Gastroesophageal sphincter (tissue), 4 donors: ENCODE results near the gene MMRN2. TPM values are rescaled to one million over a fixed set of nuclear protein-coding genes. Genes with fewer than 3 reads are reported as not detected.

Experiments used
- ATAC-seq: fragments of 150-250 bp; one replicate; pipeline ENCODE4 v1.9.1; 2016; ENCODE audit warnings: mild to moderate bottlenecking, moderate library complexity
- H3K27ac ChIP-seq, 4 donors: fragments of 200-600 bp; sonication (generic) in 3 of 4; 1 replicate in 3 of 4; 2 replicates in 1 of 4; pipeline ENCODE4 v1.5.1; 2016 to 2019
- H3K27me3 ChIP-seq: fragments of 200-600 bp; sonication (generic); one replicate; pipeline ENCODE4 v1.5.1; 2019
- H3K36me3 ChIP-seq, 2 donors: fragments of 200-600 bp; sonication (generic); one replicate each; pipeline ENCODE4 v1.5.1; 2019; ENCODE audit warnings: control low read depth in 1 of 2
- H3K4me1 ChIP-seq, 3 donors: fragments of 200-600 bp; sonication (generic); 1 replicate in 2 of 3; 2 replicates in 1 of 3; pipeline ENCODE4 v1.5.1; 2016 to 2019; ENCODE audit warnings: control low read depth in 2 of 3
- H3K4me3 ChIP-seq, 2 donors: fragments of 200-600 bp; sonication (generic); one replicate each; pipeline ENCODE4 v1.5.1; 2019; ENCODE audit warnings: mild to moderate bottlenecking in 1 of 2, moderate library complexity in 1 of 2
- H3K9me3 ChIP-seq, 3 donors: fragments of 200-600 bp; sonication (generic); one replicate each; pipeline ENCODE4 v1.5.1; 2017 to 2019; ENCODE audit warnings: control low read depth in 2 of 3
- EP300 ChIP-seq: sonication (generic); formaldehyde crosslinking; IDR thresholded peaks from one replicate; pipeline ENCODE4 v1.6.1; 2017; ENCODE audit warnings: antibody characterized with exemption, mild to moderate bottlenecking
- POLR2A ChIP-seq, 2 donors: fragments of 450-650 bp; IDR thresholded peaks; one replicate each; pipeline ENCODE4 v1.6.1; 2017; ENCODE audit warnings: antibody characterized with exemption in 2 of 2, mild to moderate bottlenecking in 2 of 2, moderate library complexity in 1 of 2
- POLR2AphosphoS5 ChIP-seq: sonication (generic); formaldehyde crosslinking; IDR thresholded peaks from one replicate; pipeline ENCODE4 v1.6.1; 2017; ENCODE audit warnings: antibody characterized with exemption
- WGBS, 2 donors: methylation state at CpG; one replicate each; pipeline ENCODE4 v1.1.5; 2018; ENCODE audit warnings: low coverage in 1 of 2; 5-methylcytosine and 5-hydroxymethylcytosine counted together
- total RNA-seq, 4 donors: library from RNA; depleted of rRNA; stranded (reverse); fragments of >200 nt; gene quantifications; one replicate each; pipeline ENCODE4 v1.1.0, GENCODE V29; 2016
- TF ChIP-seq, protein P1 (sequence below), 4 experiments: fragments of 200-600 bp in 2 of 4; fragments of 450-650 bp in 2 of 4; sonication (generic) in 1 of 4; IDR thresholded peaks; one replicate each; pipeline ENCODE4 v1.5.1; 2017 to 2019; ENCODE audit warnings: antibody characterized with exemption in 4 of 4, mild to moderate bottlenecking in 2 of 4, moderate library complexity in 2 of 4

Gene MMRN2
- total RNA-seq, 4 donors from 2014 or later: 18.5 to 77.7 (median 42.2) TPM

DNA sequence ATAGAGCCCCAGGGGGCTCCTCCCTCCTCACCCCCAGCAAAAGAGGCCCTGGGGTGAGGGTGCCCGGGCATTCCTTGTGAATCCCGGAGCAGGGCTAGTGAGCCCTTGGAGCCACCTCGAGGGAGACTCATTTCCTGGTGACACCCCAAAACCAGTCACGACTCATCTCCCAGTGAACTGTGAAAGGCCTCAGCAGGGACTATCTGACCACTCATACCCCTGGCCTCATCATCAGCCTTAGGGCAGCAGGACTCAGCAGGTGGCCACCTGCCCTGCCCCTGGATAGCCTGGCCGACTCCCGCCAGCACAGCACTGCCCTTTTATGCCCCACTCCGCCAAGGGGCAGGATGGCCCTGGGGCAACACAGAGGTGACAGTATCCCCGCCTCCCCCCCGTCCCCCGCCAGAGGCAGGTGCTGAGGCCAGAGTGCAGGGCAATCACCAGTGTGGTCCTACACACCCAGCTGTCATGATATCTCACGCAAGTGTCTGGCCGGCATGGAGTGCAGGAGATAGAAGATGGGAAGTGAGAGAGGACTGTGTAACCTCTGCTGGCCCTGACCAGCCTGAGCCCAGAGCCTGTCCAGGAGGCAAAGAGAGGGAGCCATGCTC lies 4.2 kb upstream of the MMRN2 start:
- no peaks in the 10 kb centered on the region for H3K9me3 ChIP-seq
- H3K4me3 ChIP-seq: no peak overlapping the region
- WGBS, 2 donors: no CpG with 5 or more reads among the region's 12 CpGs
- no peak for ATAC-seq
- TF ChIP-seq POLR2AphosphoS5 (no peak), POLR2A (IDR thresholded peaks at IDR 0.05) (no peak), EP300 (no peak)
- TF ChIP-seq, protein P1, sequence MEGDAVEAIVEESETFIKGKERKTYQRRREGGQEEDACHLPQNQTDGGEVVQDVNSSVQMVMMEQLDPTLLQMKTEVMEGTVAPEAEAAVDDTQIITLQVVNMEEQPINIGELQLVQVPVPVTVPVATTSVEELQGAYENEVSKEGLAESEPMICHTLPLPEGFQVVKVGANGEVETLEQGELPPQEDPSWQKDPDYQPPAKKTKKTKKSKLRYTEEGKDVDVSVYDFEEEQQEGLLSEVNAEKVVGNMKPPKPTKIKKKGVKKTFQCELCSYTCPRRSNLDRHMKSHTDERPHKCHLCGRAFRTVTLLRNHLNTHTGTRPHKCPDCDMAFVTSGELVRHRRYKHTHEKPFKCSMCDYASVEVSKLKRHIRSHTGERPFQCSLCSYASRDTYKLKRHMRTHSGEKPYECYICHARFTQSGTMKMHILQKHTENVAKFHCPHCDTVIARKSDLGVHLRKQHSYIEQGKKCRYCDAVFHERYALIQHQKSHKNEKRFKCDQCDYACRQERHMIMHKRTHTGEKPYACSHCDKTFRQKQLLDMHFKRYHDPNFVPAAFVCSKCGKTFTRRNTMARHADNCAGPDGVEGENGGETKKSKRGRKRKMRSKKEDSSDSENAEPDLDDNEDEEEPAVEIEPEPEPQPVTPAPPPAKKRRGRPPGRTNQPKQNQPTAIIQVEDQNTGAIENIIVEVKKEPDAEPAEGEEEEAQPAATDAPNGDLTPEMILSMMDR (IDR thresholded peaks at IDR 0.05): no peak
- H3K36me3 ChIP-seq: no peaks in the 10 kb centered on the region
- H3K27me3 ChIP-seq: no peaks in the 10 kb centered on the region
- H3K4me1 ChIP-seq: peaks cover 0 to 70% (median 27%) of the 10 kb centered on the region in 3 donors
- no peak overlapping the region for H3K27ac ChIP-seq

DNA sequence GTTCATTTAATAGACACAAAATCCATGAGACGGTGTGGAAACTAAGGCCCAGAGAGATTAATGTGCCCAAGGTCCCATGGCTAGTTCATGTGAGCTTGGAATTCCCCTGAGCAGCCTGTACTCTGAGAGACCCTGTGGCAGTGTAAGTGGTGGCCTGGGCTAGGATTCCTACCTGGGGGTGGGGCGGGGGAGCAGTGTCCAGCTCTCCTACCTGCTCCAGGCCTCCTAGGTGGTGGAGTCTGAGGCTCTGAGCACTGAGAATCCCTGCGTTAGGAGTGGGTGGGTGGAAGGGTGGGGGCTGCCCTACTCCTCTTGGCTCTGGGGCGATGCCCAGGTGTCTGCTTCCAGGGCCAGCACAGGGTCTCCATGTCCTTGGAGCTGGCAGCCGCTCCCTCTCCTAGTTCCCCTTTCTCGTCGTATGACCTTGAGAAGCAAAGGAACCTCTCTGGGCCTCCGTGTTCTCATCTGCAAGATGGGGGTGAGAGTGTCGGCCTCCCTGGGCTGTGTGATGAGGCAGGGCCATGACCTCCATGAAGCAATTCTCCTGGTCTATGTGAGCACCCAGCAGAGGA lies 3.5 kb upstream of the MMRN2 start:
- Histone ChIP-seq H3K36me3 (no peaks in the 10 kb centered on the region), H3K27me3 (no peaks in the 10 kb centered on the region), H3K9me3 (no peaks in the 10 kb centered on the region), H3K4me3 (no peak overlapping the region), H3K4me1 (peaks cover 0 to 70% (median 21%) of the 10 kb centered on the region in 3 donors), H3K27ac (no peak overlapping the region)
- ATAC-seq: no peak
- 62 to 100% methylated on average over 1 to 2 of the region's 9 CpGs for WGBS, 2 donors
- TF ChIP-seq, protein P1 (IDR thresholded peaks at IDR 0.05): no peak
- TF ChIP-seq POLR2A (IDR thresholded peaks at IDR 0.05) (no peak), POLR2AphosphoS5 (no peak), EP300 (no peak)

DNA sequence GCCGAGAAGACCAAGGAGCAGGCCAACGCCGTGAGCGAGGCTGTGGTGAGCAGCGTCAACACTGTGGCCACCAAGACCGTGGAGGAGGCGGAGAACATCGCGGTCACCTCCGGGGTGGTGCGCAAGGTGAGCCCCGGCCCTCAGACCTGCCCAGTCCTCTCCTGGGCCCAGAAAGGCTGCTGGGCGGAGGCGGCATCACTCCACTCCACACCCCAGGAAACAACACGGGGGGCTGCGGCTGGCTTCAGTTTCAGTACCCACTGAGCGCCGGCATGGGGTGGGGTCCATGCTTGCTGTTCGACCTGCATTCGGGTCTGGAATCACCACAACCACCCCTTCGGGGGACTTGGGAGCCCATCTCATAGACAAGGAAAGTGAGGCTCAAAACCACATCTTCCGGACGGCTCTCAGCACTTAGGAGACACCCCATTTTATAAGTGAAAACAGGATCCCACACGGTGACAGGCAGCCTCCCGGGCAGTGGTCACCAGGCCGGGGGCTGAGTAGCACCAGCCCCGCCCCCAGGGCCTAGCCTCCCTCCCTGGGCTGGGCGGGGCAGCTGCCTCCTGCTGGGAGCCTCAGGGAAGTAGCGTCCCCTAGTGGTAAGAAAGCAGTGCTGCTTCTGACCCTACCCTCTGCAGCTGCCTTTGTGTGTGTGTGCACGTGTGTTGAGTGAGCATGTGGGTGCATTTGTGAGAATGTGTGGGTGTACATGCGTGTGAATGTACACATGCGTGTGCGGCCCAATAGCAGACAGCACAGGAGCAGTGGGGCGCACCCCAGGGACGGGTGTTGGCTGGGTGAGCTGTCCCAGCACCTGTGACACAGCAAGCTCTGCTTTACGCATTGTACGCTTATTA lies 2.8 kb upstream of the MMRN2 start:
- peak overlapping the region in 1 of 2 donors; percentile 44 for H3K4me3 ChIP-seq

DNA sequence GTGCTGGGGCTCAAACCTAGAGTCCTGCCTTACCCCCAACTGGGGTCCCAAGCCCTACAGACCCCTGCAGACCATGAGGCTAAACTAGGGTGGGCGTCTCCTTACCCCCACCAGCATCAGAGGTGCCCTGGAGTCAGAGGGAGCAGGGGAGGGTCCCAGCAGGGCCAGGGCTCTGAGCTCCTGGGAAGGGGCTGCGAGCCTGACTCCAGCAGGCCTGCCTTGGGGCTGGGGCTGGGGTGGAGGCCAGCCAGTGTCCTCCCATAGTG lies 2.3 kb upstream of the MMRN2 start:
- TF ChIP-seq POLR2A (IDR thresholded peaks at IDR 0.05): no peak
- no peak for TF ChIP-seq EP300
- TF ChIP-seq, protein P1 (IDR thresholded peaks at IDR 0.05): no peak
- no peak for TF ChIP-seq POLR2AphosphoS5
- Histone ChIP-seq H3K36me3 (no peaks in the 10 kb centered on the region), H3K4me3 (peak overlapping the region in 1 of 2 donors; percentile 44), H3K9me3 (no peaks in the 10 kb centered on the region), H3K27me3 (no peaks in the 10 kb centered on the region), H3K27ac (peak overlapping the region in 3 of 4 donors; percentile 79 to 84 (median 80)), H3K4me1 (peaks cover 0 to 71% (median 20%) of the 10 kb centered on the region in 3 donors)
- no peak for ATAC-seq
- WGBS, 2 donors: no CpG with 5 or more reads among the region's 2 CpGs

More for the DNA sequence above, 2.8 kb upstream of the MMRN2 start:
- Histone ChIP-seq H3K27ac (peak overlapping the region in 3 of 4 donors; percentile 79 to 84 (median 80)), H3K36me3 (no peaks in the 10 kb centered on the region), H3K4me1 (peaks cover 0 to 70% (median 16%) of the 10 kb centered on the region in 3 donors), H3K9me3 (no peaks in the 10 kb centered on the region), H3K27me3 (no peaks in the 10 kb centered on the region)
- 35 to 58% methylated on average over 8 to 11 of the region's 37 CpGs for WGBS, 2 donors
- ATAC-seq: peak; percentile 56
- TF ChIP-seq, protein P1 (IDR thresholded peaks at IDR 0.05): peak in 3 of 4 experiments; percentile 78 to 88 (median 83)
- TF ChIP-seq EP300: no peak
